Astrocyte of the cerebellum (primary cell): Measurements from ENCODE around the gene PURA.

ENCODE experiments used
- DNase-seq: peaks from one replicate; pipeline ENCODE4 v3.0.0-alpha.2; 2011; ENCODE audit warnings: low read depth
- H3K4me3 ChIP-seq: 2 replicates; pipeline ENCODE4 v1.5.1; 2011; ENCODE audit warnings: mild to moderate bottlenecking, low read depth, low read length, moderate library complexity
- in situ Hi-C: cut with HindIII; loops from 2 replicates; pipeline ENCODE4 v1.10.0; 2017; ENCODE audit warnings: low sequenced_read_pairs
- TF ChIP-seq, protein P1 (sequence below): IDR thresholded peaks from 2 replicates; pipeline ENCODE4 v1.5.1; 2012; ENCODE audit warnings: low read length, low read depth, moderate library complexity, mild to moderate bottlenecking; ENCODE audit errors: missing control alignments

PURA gene

DNA sequence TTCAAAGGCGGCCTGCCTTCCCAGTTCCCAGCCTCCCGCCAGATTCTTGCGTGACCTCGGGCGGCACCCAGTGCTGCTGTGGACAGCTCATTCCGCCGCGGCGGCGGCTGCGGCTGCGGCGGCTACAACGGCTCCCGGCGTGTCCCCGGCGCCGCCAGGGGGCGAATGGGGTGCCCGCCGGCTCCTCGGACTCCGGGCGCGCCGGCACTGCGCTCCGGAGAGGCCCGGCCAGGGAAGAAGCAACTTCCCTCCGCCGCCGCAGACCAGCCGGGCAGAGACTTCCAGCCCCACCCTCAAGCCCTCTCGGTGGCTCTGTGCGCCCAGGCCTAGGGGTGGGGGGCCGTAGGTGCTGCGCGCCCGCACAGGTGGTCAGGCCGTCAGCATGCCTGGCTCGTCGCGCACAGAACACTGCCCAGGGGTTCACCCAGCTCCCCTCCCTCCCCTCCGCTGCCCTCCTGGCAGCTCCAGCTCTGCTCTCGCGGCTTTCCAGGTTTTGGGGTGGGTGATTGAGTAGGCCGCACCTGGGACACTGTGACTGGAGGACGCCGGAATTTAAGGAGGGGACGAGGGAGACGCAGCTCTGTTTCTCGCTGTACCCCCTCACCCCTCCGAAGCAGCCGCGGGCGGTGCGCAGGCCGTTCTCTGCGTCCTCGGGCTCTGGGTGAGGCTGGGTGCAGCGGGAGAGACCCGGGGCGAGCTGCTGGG lies 32.1 kb downstream of the PURA start:
- no peak for DNase-seq
- TF ChIP-seq, protein P1, sequence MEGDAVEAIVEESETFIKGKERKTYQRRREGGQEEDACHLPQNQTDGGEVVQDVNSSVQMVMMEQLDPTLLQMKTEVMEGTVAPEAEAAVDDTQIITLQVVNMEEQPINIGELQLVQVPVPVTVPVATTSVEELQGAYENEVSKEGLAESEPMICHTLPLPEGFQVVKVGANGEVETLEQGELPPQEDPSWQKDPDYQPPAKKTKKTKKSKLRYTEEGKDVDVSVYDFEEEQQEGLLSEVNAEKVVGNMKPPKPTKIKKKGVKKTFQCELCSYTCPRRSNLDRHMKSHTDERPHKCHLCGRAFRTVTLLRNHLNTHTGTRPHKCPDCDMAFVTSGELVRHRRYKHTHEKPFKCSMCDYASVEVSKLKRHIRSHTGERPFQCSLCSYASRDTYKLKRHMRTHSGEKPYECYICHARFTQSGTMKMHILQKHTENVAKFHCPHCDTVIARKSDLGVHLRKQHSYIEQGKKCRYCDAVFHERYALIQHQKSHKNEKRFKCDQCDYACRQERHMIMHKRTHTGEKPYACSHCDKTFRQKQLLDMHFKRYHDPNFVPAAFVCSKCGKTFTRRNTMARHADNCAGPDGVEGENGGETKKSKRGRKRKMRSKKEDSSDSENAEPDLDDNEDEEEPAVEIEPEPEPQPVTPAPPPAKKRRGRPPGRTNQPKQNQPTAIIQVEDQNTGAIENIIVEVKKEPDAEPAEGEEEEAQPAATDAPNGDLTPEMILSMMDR: peak; percentile 53
- H3K4me3 ChIP-seq: peak overlapping the region; percentile 32
- in situ Hi-C loops: no loop called here

DNA sequence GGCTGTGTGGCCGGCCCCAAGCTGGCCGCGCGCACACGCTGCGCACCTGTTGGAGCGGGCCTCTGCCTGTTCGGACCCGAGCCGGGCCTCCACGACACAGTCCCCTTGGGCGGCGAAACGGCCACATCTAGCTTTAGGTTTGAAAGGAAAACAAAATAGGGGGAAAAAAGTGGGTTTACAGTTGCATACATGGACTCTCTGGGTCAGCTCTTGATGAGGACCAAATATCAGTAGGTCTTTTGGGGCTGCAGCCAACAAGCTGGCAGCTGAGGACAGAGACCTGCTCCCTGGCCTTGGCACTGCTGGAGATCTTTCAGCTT lies 32.6 kb downstream of the PURA start:
- in situ Hi-C loops: no loop called here
- peak overlapping the region; percentile 32 for H3K4me3 ChIP-seq
- no peak for DNase-seq
- TF ChIP-seq, protein P1: no peak

DNA sequence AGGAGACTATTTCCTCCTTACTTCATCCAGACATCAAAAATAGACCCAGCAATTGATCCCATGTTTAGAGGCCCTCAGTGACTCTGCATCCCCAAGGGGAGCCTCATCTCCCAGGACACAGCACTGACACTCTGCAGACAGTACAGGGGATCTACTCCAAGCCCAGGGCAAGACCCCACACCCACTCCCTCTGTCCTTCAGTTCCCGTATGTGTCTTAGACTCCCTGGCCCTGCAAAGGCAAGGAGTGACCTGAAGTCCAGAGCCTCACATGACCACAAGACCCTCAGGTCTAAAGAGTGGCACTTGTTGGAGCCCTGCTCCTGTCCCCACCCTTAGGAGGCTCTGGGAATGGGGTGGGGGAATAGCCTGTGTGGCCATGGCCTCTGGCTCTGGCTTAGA lies 33.6 kb downstream of the PURA start:
- no peak for DNase-seq
- TF ChIP-seq, protein P1: no peak
- H3K4me3 ChIP-seq: no peak overlapping the region
- in situ Hi-C loops: no loop called here

DNA sequence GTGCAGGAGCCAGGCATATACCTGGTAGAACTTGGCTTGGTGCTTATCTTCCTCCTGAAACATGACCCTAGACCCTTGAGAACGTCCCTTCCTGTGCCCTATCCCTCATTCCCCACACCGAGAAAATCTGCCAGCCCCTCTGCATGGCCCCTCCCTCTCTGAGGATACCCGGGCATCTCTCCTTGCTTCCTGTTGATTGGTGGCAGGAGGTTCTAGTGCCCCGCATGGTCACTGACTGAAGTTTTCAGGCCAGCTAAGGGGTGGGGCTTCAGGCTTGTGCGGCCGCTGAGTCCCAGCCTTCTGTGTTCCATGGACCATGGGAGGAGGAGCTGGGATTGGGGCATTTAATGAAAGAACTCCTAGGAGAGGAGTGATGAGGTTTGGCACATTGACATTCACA lies 34.6 kb downstream of the PURA start:
- TF ChIP-seq, protein P1: peak; percentile 5
- in situ Hi-C loops: no loop called here
- no peak overlapping the region for H3K4me3 ChIP-seq
- DNase-seq: no peak

DNA sequence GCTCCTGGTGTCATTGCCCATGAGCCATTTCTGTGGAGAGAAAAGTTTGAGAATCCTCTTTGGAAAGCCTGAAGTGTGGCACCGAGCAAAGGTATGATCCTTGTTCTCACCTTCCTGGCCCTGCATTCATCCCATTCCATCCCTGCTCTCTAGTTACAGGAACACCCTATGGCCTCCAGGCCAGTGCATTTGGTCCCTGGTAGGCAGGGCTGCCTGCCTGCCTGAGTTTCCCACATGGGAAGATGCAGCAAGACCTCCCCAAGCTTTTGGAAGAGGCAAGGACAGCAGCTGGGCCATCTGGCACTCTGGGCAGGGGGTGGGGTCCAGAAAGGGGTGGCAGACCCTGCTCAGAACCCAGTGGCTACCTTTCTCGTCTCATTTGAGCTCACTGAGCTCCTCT lies 36.3 kb downstream of the PURA start:
- no peak overlapping the region for H3K4me3 ChIP-seq
- in situ Hi-C loops: no loop called here
- DNase-seq: no peak
- TF ChIP-seq, protein P1: no peak

DNA sequence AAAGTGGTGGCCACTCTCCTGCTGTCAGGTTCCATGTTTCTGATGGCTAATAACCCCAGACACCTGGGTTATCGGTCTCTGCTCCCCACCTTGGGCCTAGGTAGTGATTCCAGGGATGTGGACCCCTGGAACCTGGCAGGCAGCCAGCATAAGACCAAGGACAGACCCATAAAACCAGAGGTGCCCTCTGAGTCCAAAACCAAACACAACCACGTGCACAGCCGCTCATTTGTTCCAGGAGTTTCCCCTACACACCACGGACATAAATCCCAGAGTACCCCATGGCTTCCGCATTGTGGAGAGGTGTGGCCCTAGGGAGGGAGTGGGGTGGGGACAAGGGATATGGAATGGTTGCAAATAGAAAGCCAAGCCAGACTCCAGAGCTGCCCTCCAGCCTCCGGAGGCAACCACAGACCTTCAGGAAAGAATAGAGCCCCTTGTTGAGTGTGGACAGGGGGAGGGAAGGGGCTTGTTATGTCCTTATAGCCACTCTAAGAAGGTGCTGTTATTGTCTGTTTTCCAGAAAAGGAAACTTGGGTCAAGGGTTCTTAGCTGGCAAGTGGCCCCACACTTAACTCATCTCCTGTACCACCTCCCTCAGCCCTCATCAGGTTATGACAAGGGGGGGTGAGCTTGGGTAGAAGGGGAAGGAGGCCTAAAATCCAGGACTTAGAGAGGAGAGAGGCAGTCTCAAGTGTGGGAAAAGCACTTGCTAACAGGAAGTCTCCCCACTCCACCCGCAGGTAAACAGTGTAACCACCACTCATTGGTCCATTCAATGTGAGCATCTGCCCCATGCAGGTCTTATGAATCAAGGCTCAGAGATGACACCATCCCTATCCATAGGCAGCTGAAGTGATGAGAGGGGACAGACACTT lies 37.5 kb downstream of the PURA start:
- TF ChIP-seq, protein P1: no peak

More for the DNA sequence above, 37.5 kb downstream of the PURA start:
- in situ Hi-C loops: no loop called here
- no peak for DNase-seq
- H3K4me3 ChIP-seq: no peak overlapping the region
